ENCODE measurements around the gene ADAM12.

ADAM12 gene

GRCh38 chr10:126101736-126102135 is 286.5 kb downstream of the ADAM12 start:
- in situ Hi-C loops (cut with MboI; ENCODE audit: low pct_unique_long_range_greater_than_20kb, low sequenced_read_pairs, unreplicated experiment): no loop called here
- peak; percentile 44 for DNase-seq (ENCODE audit: low spot score)
- no peak for TF ChIP-seq CTCF (IDR thresholded peaks at IDR 0.05; ENCODE audit: extremely low read depth, insufficient read depth, missing control alignments)

- no peak for TF ChIP-seq CTCF (IDR thresholded peaks at IDR 0.05; ENCODE audit: extremely low read depth, insufficient read depth, missing control alignments)
- no peak for DNase-seq (ENCODE audit: low spot score)
- in situ Hi-C loops (cut with MboI; ENCODE audit: low pct_unique_long_range_greater_than_20kb, low sequenced_read_pairs, unreplicated experiment): no loop called here
These were observed 287.0 kb downstream of the ADAM12 start for GRCh38 chr10:126101325-126101724.

- no peak for DNase-seq (ENCODE audit: low spot score)
- in situ Hi-C loops (cut with MboI; ENCODE audit: low pct_unique_long_range_greater_than_20kb, low sequenced_read_pairs, unreplicated experiment): no loop called here
- TF ChIP-seq CTCF (IDR thresholded peaks at IDR 0.05; ENCODE audit: extremely low read depth, insufficient read depth, missing control alignments): no peak
These were observed 288.9 kb downstream of the ADAM12 start for GRCh38 chr10:126099366-126099765.

GRCh38 chr10:126098226-126098581 is 290.1 kb downstream of the ADAM12 start:
- no peak for DNase-seq (ENCODE audit: low spot score)
- no peak for TF ChIP-seq CTCF (IDR thresholded peaks at IDR 0.05; ENCODE audit: extremely low read depth, insufficient read depth, missing control alignments)
- in situ Hi-C loops (cut with MboI; ENCODE audit: low pct_unique_long_range_greater_than_20kb, low sequenced_read_pairs, unreplicated experiment): no loop called here

GRCh38 chr10:126097558-126098225 is 290.6 kb downstream of the ADAM12 start:
- TF ChIP-seq CTCF (IDR thresholded peaks at IDR 0.05; ENCODE audit: extremely low read depth, insufficient read depth, missing control alignments): peak; percentile 10
- in situ Hi-C loops (cut with MboI; ENCODE audit: low pct_unique_long_range_greater_than_20kb, low sequenced_read_pairs, unreplicated experiment): no loop called here
- no peak for DNase-seq (ENCODE audit: low spot score)

GRCh38 chr10:126094537-126094936 is 293.7 kb downstream of the ADAM12 start:
- DNase-seq (ENCODE audit: low spot score): no peak
- in situ Hi-C loops (cut with MboI; ENCODE audit: low pct_unique_long_range_greater_than_20kb, low sequenced_read_pairs, unreplicated experiment): no loop called here
- no peak for TF ChIP-seq CTCF (IDR thresholded peaks at IDR 0.05; ENCODE audit: extremely low read depth, insufficient read depth, missing control alignments)

Data from GM13977 (cell line).